ENCODE data around the gene ROBO2.

Gene ROBO2

DNA sequence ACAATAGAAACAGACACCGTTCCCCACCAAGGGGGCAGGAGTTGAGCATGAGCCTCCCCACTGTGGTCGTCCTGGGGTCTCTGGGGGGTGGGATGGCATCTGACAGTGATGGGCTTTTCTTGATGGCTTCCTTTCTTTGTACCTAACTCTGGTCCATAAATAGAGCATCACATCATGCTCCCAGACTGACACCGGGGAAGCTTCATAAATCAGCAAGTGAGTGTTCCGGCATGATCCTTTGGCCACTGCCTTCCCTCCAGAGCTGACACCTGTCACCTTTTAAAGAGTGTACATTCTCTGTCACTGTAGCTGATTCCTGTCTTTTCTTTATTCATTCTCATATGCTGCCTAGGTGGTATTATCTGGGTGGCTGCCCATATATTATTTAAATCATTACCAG lies 129.9 kb downstream of the ROBO2 start:
- FAIRE-seq (no peak), DNase-seq (ENCODE audit: insufficient read length) (no peak)
- TF ChIP-seq POLR2AphosphoS5 (IDR thresholded peaks at IDR 0.05; ENCODE audit: low read depth, low read length) (no peak), POLR2A (IDR thresholded peaks at IDR 0.05; ENCODE audit: low read depth, low read length) (no peak), TAF1 (IDR thresholded peaks at IDR 0.05; ENCODE audit: borderline replicate concordance, low read depth, low read length) (no peak)

GRCh38 chr3:77171026-77171425 lies 131.1 kb downstream of the ROBO2 start:
- no peak for FAIRE-seq
- TF ChIP-seq POLR2A (IDR thresholded peaks at IDR 0.05; ENCODE audit: low read depth, low read length) (no peak), POLR2AphosphoS5 (IDR thresholded peaks at IDR 0.05; ENCODE audit: low read depth, low read length) (no peak), TAF1 (IDR thresholded peaks at IDR 0.05; ENCODE audit: borderline replicate concordance, low read depth, low read length) (no peak)
- no peak for DNase-seq (ENCODE audit: insufficient read length)

- no peak for TF ChIP-seq TAF1 (IDR thresholded peaks at IDR 0.05; ENCODE audit: borderline replicate concordance, low read depth, low read length)
- TF ChIP-seq POLR2A (IDR thresholded peaks at IDR 0.05; ENCODE audit: low read depth, low read length): no peak
- TF ChIP-seq POLR2AphosphoS5 (IDR thresholded peaks at IDR 0.05; ENCODE audit: low read depth, low read length): no peak
- FAIRE-seq (no peak), DNase-seq (ENCODE audit: insufficient read length) (no peak)
Observed at GRCh38 chr3:77179762-77180161, 139.9 kb downstream of the ROBO2 start.

GRCh38 chr3:77182341-77182740 lies 142.4 kb downstream of the ROBO2 start:
- no peak for TF ChIP-seq TAF1 (IDR thresholded peaks at IDR 0.05; ENCODE audit: borderline replicate concordance, low read depth, low read length)
- TF ChIP-seq POLR2A (IDR thresholded peaks at IDR 0.05; ENCODE audit: low read depth, low read length): no peak
- no peak for TF ChIP-seq POLR2AphosphoS5 (IDR thresholded peaks at IDR 0.05; ENCODE audit: low read depth, low read length)
- FAIRE-seq: no peak
- no peak for DNase-seq (ENCODE audit: insufficient read length)

GRCh38 chr3:77186319-77186718 lies 146.4 kb downstream of the ROBO2 start:
- no peak for FAIRE-seq
- no peak for DNase-seq (ENCODE audit: insufficient read length)
- TF ChIP-seq TAF1 (IDR thresholded peaks at IDR 0.05; ENCODE audit: borderline replicate concordance, low read depth, low read length) (no peak), POLR2A (IDR thresholded peaks at IDR 0.05; ENCODE audit: low read depth, low read length) (no peak), POLR2AphosphoS5 (IDR thresholded peaks at IDR 0.05; ENCODE audit: low read depth, low read length) (no peak)

GRCh38 chr3:77186728-77187127 lies 146.8 kb downstream of the ROBO2 start:
- FAIRE-seq: no peak
- no peak for DNase-seq (ENCODE audit: insufficient read length)
- TF ChIP-seq TAF1 (IDR thresholded peaks at IDR 0.05; ENCODE audit: borderline replicate concordance, low read depth, low read length): no peak
- TF ChIP-seq POLR2A (IDR thresholded peaks at IDR 0.05; ENCODE audit: low read depth, low read length): no peak
- TF ChIP-seq POLR2AphosphoS5 (IDR thresholded peaks at IDR 0.05; ENCODE audit: low read depth, low read length): no peak

- TF ChIP-seq POLR2A (IDR thresholded peaks at IDR 0.05; ENCODE audit: low read depth, low read length) (no peak), POLR2AphosphoS5 (IDR thresholded peaks at IDR 0.05; ENCODE audit: low read depth, low read length) (no peak), TAF1 (IDR thresholded peaks at IDR 0.05; ENCODE audit: borderline replicate concordance, low read depth, low read length) (no peak)
- FAIRE-seq (no peak), DNase-seq (ENCODE audit: insufficient read length) (no peak)
Observed at GRCh38 chr3:77188210-77188609, 148.3 kb downstream of the ROBO2 start.

DNA sequence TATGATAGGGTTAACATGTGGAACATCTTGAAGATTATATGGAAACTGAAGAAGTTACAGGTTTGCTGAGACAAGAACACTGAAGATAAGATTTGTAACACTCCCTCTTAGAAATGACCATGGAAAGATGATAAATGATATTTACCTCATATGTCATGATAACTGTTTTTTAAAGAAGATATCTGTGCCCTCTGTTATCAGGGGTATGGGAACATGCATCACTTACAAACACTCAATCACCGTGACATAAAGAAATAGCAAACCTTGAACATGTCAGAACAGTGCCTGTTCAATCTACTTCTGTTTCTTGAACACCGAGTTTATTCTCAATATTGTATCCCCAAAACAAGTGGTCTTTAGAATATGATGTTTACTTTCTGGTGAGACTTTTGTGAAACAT lies 149.4 kb downstream of the ROBO2 start:
- TF ChIP-seq POLR2A (IDR thresholded peaks at IDR 0.05; ENCODE audit: low read depth, low read length) (no peak), TAF1 (IDR thresholded peaks at IDR 0.05; ENCODE audit: borderline replicate concordance, low read depth, low read length) (no peak), POLR2AphosphoS5 (IDR thresholded peaks at IDR 0.05; ENCODE audit: low read depth, low read length) (no peak)
- no peak for DNase-seq (ENCODE audit: insufficient read length)
- FAIRE-seq: no peak

- FAIRE-seq: no peak
- no peak for TF ChIP-seq POLR2A (IDR thresholded peaks at IDR 0.05; ENCODE audit: low read depth, low read length)
- no peak for TF ChIP-seq TAF1 (IDR thresholded peaks at IDR 0.05; ENCODE audit: borderline replicate concordance, low read depth, low read length)
- no peak for TF ChIP-seq POLR2AphosphoS5 (IDR thresholded peaks at IDR 0.05; ENCODE audit: low read depth, low read length)
- no peak for DNase-seq (ENCODE audit: insufficient read length)
Observed at GRCh38 chr3:77189684-77190083, 149.8 kb downstream of the ROBO2 start.

DNA sequence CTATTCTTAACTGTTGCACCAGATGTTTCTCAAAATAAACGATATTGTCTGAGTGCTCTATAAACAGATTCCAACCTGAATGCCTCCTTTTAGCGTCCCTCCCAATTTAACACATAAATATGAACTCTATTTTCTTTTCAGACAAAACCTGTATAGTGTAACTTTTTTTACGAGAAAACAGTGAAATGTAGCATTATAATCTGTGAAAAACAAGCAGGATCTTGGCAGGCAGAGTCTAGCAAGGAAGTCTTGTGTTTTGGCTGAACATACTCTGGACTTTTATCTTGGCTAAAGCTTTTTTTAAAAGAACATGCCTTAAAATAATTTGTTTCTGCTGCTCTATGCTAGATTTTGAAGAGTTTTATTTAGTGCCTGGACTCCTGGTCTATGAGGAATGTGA lies 150.5 kb downstream of the ROBO2 start:
- TF ChIP-seq TAF1 (IDR thresholded peaks at IDR 0.05; ENCODE audit: borderline replicate concordance, low read depth, low read length) (no peak), POLR2AphosphoS5 (IDR thresholded peaks at IDR 0.05; ENCODE audit: low read depth, low read length) (no peak), POLR2A (IDR thresholded peaks at IDR 0.05; ENCODE audit: low read depth, low read length) (no peak)
- FAIRE-seq: no peak
- DNase-seq (ENCODE audit: insufficient read length): no peak

DNA sequence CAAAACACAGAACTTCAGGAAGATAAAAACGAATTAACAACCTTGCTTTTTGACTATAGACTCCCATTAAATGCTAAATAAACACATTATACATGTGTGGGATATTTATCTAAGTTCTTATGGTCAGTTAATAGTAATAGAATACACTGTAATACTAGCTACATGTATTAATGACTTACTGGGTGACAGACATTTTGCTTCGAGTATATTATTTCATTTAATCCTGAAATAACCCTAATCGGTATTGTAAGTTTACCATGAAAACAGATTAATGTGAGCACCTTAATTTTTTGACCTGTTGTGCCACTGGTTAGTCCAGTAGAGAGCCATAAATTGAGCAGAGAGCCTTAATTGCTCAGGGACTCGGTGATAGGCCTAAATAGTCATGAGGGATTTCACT lies 151.1 kb downstream of the ROBO2 start:
- DNase-seq (ENCODE audit: insufficient read length) (no peak), FAIRE-seq (no peak)
- TF ChIP-seq POLR2A (IDR thresholded peaks at IDR 0.05; ENCODE audit: low read depth, low read length) (no peak), TAF1 (IDR thresholded peaks at IDR 0.05; ENCODE audit: borderline replicate concordance, low read depth, low read length) (no peak), POLR2AphosphoS5 (IDR thresholded peaks at IDR 0.05; ENCODE audit: low read depth, low read length) (no peak)

DNA sequence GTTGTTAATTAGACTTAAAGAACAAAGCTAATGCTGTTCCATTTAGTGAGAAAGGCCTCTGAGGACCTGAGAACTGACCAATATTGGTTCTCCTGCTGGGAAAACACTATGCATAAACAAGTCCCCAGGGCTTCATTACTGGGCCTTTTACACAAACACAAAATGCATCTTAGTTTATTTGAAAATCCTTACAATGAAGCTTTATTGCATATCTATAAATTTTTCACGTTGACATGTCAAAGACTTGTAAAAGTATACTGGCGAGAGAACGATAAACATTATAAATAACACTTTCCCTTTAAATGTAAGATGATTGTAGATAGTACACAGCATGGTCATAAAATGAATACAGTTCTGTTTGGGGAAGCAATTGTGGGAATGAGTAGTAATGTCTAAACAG lies 151.7 kb downstream of the ROBO2 start:
- no peak for TF ChIP-seq POLR2AphosphoS5 (IDR thresholded peaks at IDR 0.05; ENCODE audit: low read depth, low read length)
- TF ChIP-seq POLR2A (IDR thresholded peaks at IDR 0.05; ENCODE audit: low read depth, low read length): no peak
- TF ChIP-seq TAF1 (IDR thresholded peaks at IDR 0.05; ENCODE audit: borderline replicate concordance, low read depth, low read length): no peak
- FAIRE-seq (no peak), DNase-seq (ENCODE audit: insufficient read length) (no peak)

All from GM12892 (cell line).